ENCODE measurements around the gene SCUBE1. TPM values are rescaled to one million over a fixed set of nuclear protein-coding genes. Genes with fewer than 3 reads are reported as not detected.

Gene SCUBE1
- total and polyA plus RNA-seq, 3 donors from 2014 or later = 11.0 to 28.9 (median 23.5) TPM

DNA sequence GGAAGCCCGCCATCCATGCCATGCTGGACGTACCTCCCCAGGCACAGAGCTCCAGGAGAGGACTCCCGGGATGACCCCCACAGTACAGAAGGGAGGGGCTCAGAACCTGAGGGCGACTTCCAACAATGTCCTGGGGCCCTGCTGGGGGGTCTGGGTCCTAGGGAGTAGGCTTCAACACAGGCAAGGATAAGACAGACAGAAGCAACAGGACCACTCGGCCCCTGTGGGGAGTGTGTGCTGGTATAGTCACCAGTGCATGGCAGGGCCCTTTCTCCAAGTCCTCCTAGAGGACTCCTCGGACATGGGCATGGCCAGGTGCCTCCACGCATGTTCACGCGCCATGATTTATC lies 173.1 kb downstream of the SCUBE1 start:
- H3K27ac ChIP-seq = no peak overlapping the region
- no peak for DNase-seq
- H3K4me3 ChIP-seq = no peak overlapping the region
- 85 to 90% methylated on average over 8 to 9 of the region's 9 CpGs for WGBS, 2 donors
- no peaks in the 10 kb centered on the region for H3K36me3 ChIP-seq (ENCODE audit: low read depth, missing control alignments)
- H3K9me3 ChIP-seq = no peaks in the 10 kb centered on the region
- no peaks in the 10 kb centered on the region for H3K27me3 ChIP-seq
- intact Hi-C loops (cut with DNase I; ENCODE audit: low total_unique reads) = no loop called here
- TF ChIP-seq CTCF (IDR thresholded peaks at IDR 0.05) (no peak), POLR2A (IDR thresholded peaks at IDR 0.05) (no peak)
- no peaks in the 10 kb centered on the region for H3K4me1 ChIP-seq

DNA sequence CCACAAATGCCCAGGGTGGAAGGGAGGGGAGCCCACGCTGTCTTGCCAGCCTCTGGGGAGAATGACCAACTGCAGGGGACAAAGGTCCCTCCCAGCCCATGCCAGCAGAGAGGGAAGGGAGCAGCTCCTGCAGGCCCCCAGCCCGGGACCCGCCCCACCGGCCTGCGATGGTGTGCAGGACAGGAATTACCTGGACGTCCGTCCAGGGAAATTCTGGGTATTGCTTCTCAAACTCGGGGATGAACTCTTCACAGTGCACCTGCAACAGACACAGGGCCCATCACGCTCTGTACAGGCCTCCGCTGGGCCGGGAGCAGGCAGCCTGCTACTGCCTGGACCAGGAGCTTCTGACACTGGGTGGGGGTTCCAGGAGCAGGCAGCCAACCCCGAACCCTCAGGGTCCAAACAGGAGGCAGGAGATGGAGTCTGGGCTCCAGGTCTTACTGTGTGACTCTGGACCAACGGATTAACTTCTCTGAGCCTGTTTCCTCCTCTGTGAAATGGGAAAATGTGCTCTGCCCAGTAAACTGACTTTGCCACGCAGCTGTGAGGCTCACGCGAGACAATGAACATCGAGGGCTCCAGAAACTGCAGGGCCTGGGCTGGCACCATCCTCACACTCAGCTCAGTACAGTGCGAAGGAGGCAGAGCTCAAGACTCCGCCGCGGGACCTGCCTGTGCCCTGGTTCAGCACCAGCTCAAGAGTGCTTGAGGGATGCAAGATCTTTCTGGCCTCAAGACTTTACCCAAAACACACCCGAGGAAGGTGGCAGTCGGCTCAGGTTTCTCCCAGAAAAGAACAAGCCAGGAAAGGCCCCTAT lies 173.7 kb downstream of the SCUBE1 start:
- Histone ChIP-seq H3K27me3 (no peaks in the 10 kb centered on the region), H3K4me1 (no peaks in the 10 kb centered on the region), H3K36me3 (ENCODE audit: low read depth, missing control alignments) (no peaks in the 10 kb centered on the region), H3K9me3 (no peaks in the 10 kb centered on the region), H3K4me3 (no peak overlapping the region), H3K27ac (no peak overlapping the region)
- intact Hi-C loops (cut with DNase I; ENCODE audit: low total_unique reads) = no loop called here
- no peak for DNase-seq
- TF ChIP-seq POLR2A (IDR thresholded peaks at IDR 0.05) (no peak), CTCF (IDR thresholded peaks at IDR 0.05) (no peak)
- 85 to 92% methylated on average over 6 to 22 of the region's 23 CpGs for WGBS, 2 donors

- no peak overlapping the region for H3K27ac ChIP-seq
- intact Hi-C loops (cut with DNase I; ENCODE audit: low total_unique reads) = no loop called here
- peaks cover 7% of the 10 kb centered on the region for H3K4me1 ChIP-seq
- DNase-seq = no peak
- H3K36me3 ChIP-seq (ENCODE audit: low read depth, missing control alignments) = no peaks in the 10 kb centered on the region
- H3K4me3 ChIP-seq = no peak overlapping the region
- TF ChIP-seq POLR2A (IDR thresholded peaks at IDR 0.05) (no peak), CTCF (IDR thresholded peaks at IDR 0.05) (no peak)
- WGBS, 2 donors = 90 to 92% methylated on average over 15 to 25 of the region's 25 CpGs
- no peaks in the 10 kb centered on the region for H3K9me3 ChIP-seq
- no peaks in the 10 kb centered on the region for H3K27me3 ChIP-seq
Observed at GRCh38 chr22:43168471-43169309, 174.5 kb downstream of the SCUBE1 start.

DNA sequence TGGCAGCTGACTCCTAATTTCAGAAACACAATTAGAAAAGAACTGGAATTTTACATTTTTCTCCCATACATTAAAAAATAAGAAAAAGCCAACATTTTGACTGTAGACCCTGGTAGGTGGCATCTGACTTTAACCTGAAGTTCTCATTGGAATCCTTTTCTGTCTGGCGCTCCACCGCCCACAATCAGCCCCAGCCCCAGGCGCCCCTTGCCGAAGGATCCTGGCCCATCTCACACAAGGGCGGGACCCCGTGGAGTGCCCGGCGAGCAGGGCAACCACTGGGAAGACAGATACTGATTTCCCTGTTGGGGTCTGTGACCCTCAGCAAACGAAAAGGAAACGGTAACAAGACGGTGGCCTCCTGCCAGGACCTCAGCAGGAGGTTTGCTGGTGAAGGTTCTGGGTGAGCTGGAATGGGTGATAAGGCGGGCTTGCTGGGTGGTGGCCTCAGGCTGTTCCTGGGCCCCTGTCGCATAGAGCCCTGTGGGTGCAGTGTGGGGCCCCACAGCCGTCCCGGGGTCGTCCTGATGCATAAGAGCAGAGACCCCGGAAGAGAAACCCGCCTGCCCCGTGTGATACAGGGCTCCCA lies 176.1 kb downstream of the SCUBE1 start:
- no peak for DNase-seq
- peaks cover 12% of the 10 kb centered on the region for H3K4me1 ChIP-seq
- H3K36me3 ChIP-seq (ENCODE audit: low read depth, missing control alignments) = no peaks in the 10 kb centered on the region
- H3K27me3 ChIP-seq = no peaks in the 10 kb centered on the region
- TF ChIP-seq POLR2A (IDR thresholded peaks at IDR 0.05) (no peak), CTCF (IDR thresholded peaks at IDR 0.05) (no peak)
- H3K9me3 ChIP-seq = no peaks in the 10 kb centered on the region
- H3K4me3 ChIP-seq = no peak overlapping the region
- 87 to 90% methylated on average over 19 of the region's 19 CpGs for WGBS, 2 donors
- intact Hi-C loops (cut with DNase I; ENCODE audit: low total_unique reads) = no loop called here
- H3K27ac ChIP-seq = no peak overlapping the region
